ENCODE measurements around the gene PSMD14.

Gene PSMD14

DNA sequence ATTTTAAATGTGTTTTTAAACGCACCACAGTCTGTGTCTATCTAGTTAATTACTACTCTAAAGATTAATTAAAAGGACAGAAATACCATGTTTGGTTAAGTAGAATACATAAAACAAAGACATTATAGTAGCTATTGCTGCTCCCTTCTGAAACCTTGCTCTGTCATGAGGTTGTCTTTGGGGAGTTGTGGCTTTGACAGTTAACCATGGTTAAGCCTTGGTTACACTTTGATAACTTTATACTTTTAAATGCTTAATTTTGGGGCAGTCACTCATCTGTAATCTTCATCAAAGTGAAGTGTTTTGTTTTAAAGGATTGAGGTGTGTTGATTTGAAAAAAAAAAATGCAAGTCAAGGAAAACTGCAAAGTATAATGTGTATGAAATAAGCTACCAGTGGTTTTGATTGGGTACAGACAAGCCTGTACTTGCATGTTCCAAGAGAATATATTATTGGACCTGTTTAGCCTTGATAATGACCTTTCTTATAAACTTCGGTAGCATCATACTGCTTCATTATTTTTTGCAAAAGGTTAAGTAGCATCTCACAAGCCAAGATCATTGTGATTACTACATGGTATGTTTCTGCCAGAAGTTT is 78.1 kb downstream of the PSMD14 start:
- no peak for DNase-seq

- no peak for DNase-seq
These were observed 80.0 kb downstream of the PSMD14 start for GRCh38 chr2:161388146-161388779.

DNA sequence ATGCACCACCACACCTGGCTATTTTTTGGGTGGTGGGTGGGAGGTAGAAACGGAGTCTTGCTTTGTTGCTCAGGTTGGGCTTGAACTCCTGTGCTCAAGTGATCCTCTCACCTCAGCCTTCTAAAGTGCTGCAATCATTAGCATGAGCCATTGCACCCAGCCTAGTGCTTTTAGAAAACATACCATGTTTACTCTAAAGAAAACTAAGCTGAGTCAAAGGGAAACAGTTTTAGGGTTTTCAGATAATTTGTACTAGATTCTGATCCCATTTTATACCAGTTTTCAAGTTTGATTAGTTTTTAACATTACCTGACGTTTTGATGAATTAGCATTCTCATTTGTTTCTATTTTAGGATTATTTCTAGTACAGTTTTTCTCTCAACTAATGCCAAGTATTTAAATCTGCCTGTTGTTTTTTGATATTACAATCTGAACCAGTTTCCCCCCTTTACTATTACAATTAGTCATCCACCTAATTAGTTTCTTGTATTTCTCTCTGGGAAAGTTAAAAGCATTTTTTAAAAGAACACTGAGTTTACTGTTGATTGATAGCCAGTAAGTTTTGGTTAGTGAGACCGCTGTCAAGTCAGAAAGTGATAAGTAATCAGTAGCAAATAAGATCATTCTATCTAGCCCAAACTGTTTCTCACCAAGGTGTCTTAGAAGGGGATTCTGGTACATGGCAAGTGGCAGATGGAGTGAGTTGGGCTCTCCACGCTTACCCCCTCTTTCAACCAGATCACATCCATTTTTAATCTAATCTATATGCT is 83.7 kb downstream of the PSMD14 start:
- no peak for DNase-seq

DNA sequence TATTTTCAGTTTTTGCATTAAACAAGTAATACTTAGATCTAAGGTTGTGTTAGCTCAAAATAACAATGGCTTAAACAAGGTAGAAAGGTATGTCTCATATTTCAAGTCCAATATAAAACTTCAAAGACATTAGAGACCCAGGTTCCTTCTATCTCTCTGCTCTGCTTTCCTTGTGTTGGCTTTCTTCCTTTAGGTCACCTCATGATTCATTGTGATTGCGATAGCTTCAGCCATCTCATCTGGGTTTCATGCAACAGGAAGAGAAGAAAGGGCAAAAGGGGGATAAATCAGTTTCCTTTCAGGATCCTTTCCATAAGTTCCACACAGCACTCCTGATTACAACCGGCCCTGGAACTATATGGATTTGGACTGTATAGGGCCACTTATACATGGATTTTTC is 91.9 kb downstream of the PSMD14 start:
- DNase-seq: no peak

GRCh38 chr2:161402297-161402696 is 94.1 kb downstream of the PSMD14 start:
- DNase-seq: no peak

GRCh38 chr2:161406316-161406715 is 98.1 kb downstream of the PSMD14 start:
- no peak for DNase-seq

- DNase-seq: no peak
These were observed 99.4 kb downstream of the PSMD14 start for GRCh38 chr2:161407597-161407996.

- DNase-seq: no peak
These were observed 101.2 kb downstream of the PSMD14 start for GRCh38 chr2:161409308-161409907.

DNA sequence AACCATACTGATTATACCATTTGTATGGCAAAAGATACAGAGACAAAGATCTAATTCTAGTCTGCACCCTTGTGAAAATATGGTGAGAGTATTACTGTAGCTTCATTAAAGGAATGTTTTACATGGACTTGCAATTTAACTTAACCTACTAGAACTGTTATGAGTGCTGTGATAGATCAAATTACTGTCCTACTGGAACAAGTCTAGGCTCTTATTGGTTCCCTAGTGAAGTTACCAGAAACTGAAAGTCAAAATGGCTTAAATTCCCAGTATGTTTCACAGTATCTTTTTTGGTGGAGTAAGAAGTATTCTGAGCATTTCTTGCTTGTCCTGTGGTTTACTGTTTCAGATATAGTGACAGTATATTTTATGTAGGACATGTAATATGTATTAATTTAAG is 104.1 kb downstream of the PSMD14 start:
- DNase-seq: no peak

DNA sequence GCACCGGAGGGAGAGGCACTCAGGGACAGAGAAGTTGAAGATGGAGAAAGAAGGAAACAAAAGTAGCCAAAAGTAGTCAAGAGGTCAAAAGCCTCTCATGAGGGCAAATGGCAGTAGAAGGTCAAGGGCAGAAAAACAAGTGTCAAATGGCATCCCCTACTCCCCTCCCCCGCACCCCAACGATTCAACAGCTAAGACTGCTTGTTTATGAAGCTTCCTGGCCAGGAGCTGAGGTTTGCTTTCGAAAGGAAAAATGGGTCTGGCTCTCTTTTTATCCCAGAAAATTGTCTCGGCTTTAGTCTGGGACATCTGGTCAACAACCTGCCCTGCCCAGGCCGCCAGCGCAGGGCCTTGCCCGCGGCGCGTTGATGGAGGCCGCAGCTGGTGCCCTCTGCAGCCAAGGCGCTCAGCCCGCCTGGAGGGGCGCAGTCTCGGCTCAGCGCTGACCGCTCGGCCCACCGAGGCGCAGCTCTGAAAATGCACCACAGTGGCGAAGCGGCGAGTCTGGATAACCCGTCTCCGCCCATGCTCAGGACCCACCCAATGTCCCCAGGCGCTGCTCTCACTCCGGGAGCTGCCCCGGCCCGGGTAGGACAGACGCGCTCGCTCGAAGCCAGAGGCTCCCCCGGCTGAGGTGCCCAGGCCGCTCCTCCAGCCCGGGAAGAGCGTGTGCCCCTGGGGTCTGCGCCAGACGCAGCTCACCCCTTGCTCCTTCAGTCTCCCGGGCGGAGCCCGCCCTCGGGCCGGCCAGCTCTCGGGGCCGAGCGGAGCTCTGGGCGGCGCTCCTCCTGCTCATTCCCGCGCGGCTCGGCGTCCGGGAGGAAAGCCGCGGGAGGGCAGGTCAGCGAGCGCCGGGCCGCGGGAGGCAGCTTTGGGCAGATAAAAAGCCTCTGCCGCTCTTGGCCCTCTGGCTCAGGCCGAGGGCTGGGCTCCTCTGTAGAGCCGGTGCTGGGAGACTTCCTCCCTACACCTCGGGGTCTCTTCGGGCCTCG is 106.1 kb downstream of the PSMD14 start:
- no peak for DNase-seq

GRCh38 chr2:161415034-161415986 is 107.1 kb downstream of the PSMD14 start:
- DNase-seq: no peak

- no peak for DNase-seq
These were observed 107.9 kb downstream of the PSMD14 start, which contains the start of gene TBR1 for GRCh38 chr2:161415987-161416707. Gene TBR1 (plus strand): TSS chr2:161416297. CDS start chr2:161416411, 114 bp downstream.

DNA sequence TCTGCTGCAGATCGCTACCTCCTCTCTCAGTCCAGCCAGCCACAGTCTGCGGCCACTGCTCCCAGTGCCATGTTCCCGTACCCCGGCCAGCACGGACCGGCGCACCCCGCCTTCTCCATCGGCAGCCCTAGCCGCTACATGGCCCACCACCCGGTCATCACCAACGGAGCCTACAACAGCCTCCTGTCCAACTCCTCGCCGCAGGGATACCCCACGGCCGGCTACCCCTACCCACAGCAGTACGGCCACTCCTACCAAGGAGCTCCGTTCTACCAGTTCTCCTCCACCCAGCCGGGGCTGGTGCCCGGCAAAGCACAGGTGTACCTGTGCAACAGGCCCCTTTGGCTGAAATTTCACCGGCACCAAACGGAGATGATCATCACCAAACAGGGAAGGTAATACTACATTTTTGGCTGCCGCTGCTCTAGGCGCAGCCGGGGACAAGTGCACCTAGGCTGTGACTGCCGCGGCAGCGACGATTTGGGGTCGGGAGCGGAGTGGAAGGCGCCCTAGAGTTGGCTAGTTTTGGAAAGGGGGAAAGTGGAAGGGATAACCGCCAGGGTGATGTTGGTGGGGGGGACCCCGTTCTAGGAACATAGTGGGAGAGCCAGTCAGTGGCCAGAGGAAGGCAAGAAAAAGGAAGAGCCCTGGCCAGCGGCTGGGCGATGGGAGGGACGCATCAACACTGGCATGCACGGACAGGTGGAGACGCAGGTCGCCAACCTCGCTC is 108.6 kb downstream of the PSMD14 start:
- no peak for DNase-seq

DNA sequence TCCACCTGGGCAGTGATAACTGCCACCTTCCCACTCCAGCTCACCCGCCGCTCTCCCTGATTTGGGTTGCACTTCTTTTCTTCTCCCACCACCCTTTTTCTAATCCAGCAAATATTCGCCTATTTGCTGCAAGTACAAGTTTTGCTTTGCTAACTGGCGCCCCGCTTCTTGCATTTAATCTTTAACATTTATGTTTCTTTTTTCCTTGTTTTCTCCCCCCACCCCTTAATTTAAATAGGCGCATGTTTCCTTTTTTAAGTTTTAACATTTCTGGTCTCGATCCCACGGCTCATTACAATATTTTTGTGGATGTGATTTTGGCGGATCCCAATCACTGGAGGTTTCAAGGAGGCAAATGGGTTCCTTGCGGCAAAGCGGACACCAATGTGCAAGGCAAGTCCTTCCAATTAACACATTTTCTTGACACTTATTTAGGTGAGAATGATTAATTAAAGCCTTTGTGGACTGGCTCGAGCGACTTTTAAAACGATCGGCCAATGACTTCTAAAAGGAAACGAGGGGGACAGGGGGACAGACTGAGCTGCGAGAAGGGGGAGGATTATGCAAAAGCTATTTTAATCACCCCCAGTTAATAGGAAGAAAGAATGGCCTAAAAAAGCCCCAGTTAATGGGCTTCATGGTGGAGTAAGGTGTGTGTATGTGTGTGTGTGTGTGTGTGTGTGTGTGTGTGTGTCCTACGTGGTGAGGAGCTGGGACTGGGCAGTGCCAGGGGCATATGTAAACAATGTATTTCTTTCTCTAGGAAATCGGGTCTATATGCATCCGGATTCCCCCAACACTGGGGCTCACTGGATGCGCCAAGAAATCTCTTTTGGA is 109.4 kb downstream of the PSMD14 start:
- DNase-seq: no peak

- no peak for DNase-seq
These were observed 110.1 kb downstream of the PSMD14 start for GRCh38 chr2:161418275-161418714.

DNA sequence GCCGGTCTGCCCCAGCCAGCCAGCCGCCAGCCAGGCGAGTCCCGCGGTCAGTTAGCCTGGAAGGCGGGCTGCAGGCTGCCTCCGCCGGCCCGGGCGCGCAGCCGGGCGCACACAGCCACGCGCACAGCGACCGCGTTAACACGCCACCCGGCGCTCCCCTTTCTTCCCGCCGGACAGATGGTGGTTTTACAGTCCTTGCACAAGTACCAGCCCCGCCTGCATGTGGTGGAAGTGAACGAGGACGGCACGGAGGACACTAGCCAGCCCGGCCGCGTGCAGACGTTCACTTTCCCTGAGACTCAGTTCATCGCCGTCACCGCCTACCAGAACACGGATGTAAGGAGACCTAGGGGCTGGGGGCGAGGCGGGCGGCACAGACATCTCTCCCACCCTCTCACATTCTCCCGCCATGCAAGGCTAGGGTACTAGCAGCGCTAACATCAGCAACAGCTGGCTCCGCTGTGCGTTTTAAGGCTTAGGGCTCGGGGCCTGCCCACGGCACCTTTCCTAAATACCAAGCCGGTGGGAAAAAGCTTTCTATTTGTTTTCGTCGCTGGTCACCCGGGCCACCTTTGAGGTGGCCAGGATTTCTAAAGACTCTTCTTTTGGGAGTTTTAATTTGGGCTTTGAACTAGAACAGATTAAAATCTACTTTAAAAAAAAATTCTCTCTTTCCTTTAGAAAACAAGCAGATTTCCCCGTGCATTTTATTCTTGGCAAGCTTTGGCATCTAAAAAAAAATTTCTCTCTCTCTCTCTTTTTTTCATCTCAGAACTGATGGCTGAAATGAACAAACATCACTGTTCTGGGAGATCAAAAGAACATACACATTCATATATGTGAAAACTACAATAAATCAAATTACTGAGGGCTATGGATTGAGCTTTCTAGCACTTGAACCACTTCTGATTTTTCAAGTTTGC is 110.8 kb downstream of the PSMD14 start:
- no peak for DNase-seq

- no peak for DNase-seq
These were observed 111.5 kb downstream of the PSMD14 start for GRCh38 chr2:161419638-161420190.
